Neural progenitor cell (in vitro differentiated cells): ENCODE results near the gene BLOC1S3.

Experiments used
- EZH2 ChIP-seq: fragments of 200-600 bp; sonication (generic); IDR thresholded peaks from 2 replicates; pipeline ENCODE4 v1.6.1; 2017; ENCODE audit warnings: antibody characterized with exemption, mild to moderate bottlenecking, moderate library complexity
- EZH2phosphoT487 ChIP-seq: fragments of 200-600 bp; sonication (generic); IDR thresholded peaks from 2 replicates; pipeline ENCODE4 v1.6.1; 2017; ENCODE audit warnings: antibody characterized with exemption
- TF ChIP-seq, protein P1 (sequence below): fragments of 200-600 bp; sonication (generic); IDR thresholded peaks from 2 replicates; pipeline ENCODE4 v1.5.1; 2017; ENCODE audit warnings: antibody characterized with exemption, mild to moderate bottlenecking

DNA sequence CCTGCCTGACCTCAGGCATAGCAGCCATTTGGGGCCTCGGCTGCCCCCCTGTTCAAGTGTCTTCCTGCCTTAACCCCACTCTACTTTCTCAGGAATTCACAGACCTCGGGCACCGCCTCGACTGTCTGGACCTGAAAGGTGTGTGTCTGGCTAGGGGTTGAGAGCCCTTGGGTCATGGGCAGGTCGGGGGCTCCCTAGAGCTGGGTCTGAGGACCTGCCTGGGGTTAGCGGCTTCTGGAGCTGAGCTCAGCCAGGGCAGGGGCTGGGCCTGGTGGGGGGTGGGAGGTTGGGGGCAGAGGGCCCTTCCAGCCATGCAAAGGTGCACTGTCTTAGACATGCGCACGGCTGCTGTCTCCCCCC is 38.5 kb upstream of the BLOC1S3 start:
- TF ChIP-seq, protein P1, sequence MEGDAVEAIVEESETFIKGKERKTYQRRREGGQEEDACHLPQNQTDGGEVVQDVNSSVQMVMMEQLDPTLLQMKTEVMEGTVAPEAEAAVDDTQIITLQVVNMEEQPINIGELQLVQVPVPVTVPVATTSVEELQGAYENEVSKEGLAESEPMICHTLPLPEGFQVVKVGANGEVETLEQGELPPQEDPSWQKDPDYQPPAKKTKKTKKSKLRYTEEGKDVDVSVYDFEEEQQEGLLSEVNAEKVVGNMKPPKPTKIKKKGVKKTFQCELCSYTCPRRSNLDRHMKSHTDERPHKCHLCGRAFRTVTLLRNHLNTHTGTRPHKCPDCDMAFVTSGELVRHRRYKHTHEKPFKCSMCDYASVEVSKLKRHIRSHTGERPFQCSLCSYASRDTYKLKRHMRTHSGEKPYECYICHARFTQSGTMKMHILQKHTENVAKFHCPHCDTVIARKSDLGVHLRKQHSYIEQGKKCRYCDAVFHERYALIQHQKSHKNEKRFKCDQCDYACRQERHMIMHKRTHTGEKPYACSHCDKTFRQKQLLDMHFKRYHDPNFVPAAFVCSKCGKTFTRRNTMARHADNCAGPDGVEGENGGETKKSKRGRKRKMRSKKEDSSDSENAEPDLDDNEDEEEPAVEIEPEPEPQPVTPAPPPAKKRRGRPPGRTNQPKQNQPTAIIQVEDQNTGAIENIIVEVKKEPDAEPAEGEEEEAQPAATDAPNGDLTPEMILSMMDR: no peak
- TF ChIP-seq EZH2phosphoT487 (no peak), EZH2 (no peak)
